GM12801 (cell line): ENCODE measurements around the gene GPBP1L1.

ENCODE experiments used
- CTCF ChIP-seq: IDR thresholded peaks from one replicate; pipeline ENCODE4 v1.5.1; 2011; ENCODE audit warnings: control low read depth; ENCODE audit not compliant: insufficient read length; ENCODE audit errors: extremely low read depth

Gene GPBP1L1

GRCh38 chr1:45621895-45622523 lies 64.3 kb downstream of the GPBP1L1 start:
- TF ChIP-seq CTCF: no peak

- TF ChIP-seq CTCF: no peak
These were observed 64.9 kb downstream of the GPBP1L1 start for GRCh38 chr1:45621501-45621836.

DNA sequence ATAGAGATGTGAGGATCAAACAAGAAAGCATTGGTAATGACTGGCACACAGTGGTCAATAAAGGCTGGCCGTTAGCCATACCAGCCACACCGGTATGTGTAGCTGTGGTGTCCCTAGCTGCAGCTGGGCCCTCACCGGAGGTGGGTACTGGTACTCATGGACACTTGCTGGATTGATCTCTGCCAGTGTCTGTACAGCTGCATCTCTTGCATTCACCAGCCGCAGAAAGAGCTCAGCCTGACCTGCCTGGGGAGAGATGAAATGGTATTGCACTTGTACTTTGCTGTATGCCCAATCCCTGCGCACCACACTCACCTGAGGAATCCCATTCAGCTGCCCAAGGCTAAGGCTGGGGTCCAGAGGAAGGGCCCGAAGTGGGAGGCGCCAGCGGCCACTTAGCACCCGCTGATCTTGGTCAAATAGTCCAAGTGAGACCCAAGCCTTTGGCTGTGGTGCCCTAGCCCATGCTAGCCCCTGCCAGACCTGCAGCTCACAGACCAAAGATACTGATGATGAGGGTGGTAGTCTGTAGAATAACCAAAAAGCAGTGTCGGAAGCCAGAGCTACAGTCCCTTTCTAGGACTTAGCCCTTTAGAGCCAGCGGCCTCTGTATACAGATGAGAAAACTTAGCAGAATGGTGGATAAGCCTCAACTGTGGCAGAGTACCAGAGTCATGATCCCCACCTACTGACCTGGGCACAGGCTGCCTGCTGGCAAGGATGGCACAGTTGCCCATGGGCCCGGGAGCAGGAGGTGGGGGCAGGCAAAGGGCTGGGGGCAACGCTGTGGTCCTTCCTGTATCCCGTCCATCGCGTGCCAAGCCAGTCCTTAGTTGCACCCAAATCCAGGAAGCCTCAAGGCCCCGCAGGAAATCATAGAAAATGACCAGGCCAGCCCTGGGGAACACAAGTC lies 65.5 kb downstream of the GPBP1L1 start:
- no peak for TF ChIP-seq CTCF

- TF ChIP-seq CTCF: no peak
These were observed 67.0 kb downstream of the GPBP1L1 start for GRCh38 chr1:45619149-45619921.

GRCh38 chr1:45617618-45618017 lies 68.7 kb downstream of the GPBP1L1 start:
- TF ChIP-seq CTCF: no peak

GRCh38 chr1:45615885-45616284 lies 70.4 kb downstream of the GPBP1L1 start:
- no peak for TF ChIP-seq CTCF

GRCh38 chr1:45612941-45613579 lies 73.3 kb downstream of the GPBP1L1 start:
- no peak for TF ChIP-seq CTCF
